Measurements from ENCODE around the gene PIGA. TPM values are rescaled to one million over a fixed set of nuclear protein-coding genes. Genes with fewer than 3 reads are reported as not detected.

PIGA gene, protein sequence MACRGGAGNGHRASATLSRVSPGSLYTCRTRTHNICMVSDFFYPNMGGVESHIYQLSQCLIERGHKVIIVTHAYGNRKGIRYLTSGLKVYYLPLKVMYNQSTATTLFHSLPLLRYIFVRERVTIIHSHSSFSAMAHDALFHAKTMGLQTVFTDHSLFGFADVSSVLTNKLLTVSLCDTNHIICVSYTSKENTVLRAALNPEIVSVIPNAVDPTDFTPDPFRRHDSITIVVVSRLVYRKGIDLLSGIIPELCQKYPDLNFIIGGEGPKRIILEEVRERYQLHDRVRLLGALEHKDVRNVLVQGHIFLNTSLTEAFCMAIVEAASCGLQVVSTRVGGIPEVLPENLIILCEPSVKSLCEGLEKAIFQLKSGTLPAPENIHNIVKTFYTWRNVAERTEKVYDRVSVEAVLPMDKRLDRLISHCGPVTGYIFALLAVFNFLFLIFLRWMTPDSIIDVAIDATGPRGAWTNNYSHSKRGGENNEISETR
- total RNA-seq (10 to 100 TPM; 21.7 to 23.8 TPM), polyA plus RNA-seq (5.6 TPM)

DNA sequence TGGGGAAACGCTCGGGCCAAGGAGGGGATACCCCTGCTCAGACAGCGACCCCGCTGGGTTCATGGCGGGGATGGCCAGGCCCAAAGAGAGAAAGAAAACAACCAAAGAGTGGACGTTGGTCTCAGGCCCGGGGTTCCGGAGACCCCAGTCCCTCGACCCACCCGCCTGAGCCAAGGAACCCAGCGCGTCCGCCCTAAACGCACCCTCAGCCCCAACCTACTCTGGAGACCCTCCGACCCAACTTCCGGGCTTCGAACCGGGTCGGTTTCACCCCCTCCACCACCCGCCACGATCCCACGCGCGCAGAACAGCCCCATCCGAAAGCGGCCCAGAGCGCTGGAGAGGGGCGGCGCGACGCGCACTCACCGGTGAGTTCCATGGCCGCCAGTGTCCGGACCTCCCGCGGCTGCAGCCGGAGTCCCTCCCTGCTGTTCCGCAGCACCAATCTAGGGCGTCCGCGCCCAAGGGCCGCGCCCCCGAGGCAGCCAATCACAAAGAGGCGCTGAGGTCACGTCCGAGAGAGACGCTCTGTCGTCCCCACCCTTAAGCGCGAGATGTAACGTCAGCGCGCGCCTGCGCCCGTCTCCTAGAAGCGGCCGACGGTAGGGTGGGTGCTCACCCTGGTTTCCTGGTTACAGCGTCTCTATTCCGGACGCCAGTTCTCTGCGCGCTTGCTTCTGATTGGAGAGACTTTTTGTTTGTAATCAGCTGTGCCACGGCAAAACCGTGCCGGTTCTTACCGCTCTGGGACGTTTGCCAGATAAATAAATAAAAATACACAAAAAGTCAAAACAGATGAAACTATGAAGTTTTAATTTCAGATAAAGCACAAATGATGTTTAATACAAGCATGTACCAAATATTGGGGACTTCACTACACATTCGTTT, at the start of gene PIGA:
Gene PIGA (minus strand): TSS at position 389 of the 888 bp plus-strand sequence. CDS start 3,593 bp downstream, outside the sequence.
- Mint-ChIP-seq H3K27me3 (peaks cover 11 to 14% of the 10 kb centered on the region in 2 donors), H3K36me3 (peaks cover 0 to 35% (median 0%) of the 10 kb centered on the region in 3 donors), H3K9me3 (no peaks in the 10 kb centered on the region), H3K4me1 (peaks cover 10 to 25% (median 15%) of the 10 kb centered on the region in 3 donors), H3K27ac (peak within 1 kb of the TSS; percentile 93 to 99 (median 96)), H3K4me3 (peak within 1 kb of the TSS; percentile 89 to 95 (median 91))
- no peaks in the 10 kb centered on the region for H3K36me3 ChIP-seq (ENCODE audit: insufficient read depth, low read length)
- ChIA-PET CTCF (no interaction called here), POLR2A (no interaction called here)
- peak within 1 kb of the TSS; percentile 92 for H3K27ac ChIP-seq (ENCODE audit: low read depth, low read length)
- H3K4me3 ChIP-seq (ENCODE audit: low read length), result peak within 1 kb of the TSS; percentile 85
- peak; percentile 83 to 96 (median 89) for DNase-seq
- no peaks in the 10 kb centered on the region for H3K27me3 ChIP-seq (ENCODE audit: insufficient read depth, low read length, poor library complexity, severe bottlenecking)
- H3K9me3 ChIP-seq (ENCODE audit: low read length), result no peaks in the 10 kb centered on the region
- peaks cover 14% of the 10 kb centered on the region for H3K4me1 ChIP-seq (ENCODE audit: insufficient read depth, low read length)

DNA sequence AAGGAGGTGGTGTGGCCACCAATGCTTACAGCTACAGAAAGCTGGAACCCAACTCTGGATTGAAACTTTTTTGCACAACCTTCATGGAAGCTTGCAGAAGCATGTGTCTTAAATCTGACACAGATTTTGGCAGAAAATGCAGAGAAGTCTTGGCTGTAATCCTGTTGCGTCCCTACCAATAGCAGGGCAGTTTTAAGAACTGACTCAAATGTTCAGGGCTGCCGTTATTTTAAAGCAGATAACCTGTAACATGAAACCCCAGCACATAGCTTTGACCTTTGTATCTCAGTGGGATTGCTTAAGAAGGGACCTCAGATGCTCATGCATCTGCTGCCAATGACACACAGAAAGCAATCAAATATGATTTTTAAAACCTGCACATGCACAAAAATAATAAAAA, 49.0 kb upstream of the PIGA start, which contains the start of gene VEGFD:
Gene VEGFD (minus strand): TSS at position 110 of the 400 bp plus-strand sequence. CDS start 467 bp downstream, outside the sequence.
- Mint-ChIP-seq H3K27ac (no peak within 1 kb of the TSS), H3K4me1 (no peaks in the 10 kb centered on the region), H3K27me3 (peaks cover 2 to 5% of the 10 kb centered on the region in 2 donors), H3K36me3 (no peaks in the 10 kb centered on the region), H3K9me3 (no peaks in the 10 kb centered on the region), H3K4me3 (no peak within 1 kb of the TSS)
- H3K4me1 ChIP-seq (ENCODE audit: insufficient read depth, low read length), result no peaks in the 10 kb centered on the region
- no peak for DNase-seq
- ChIA-PET CTCF (no interaction called here), POLR2A (no interaction called here)
- no peaks in the 10 kb centered on the region for H3K36me3 ChIP-seq (ENCODE audit: insufficient read depth, low read length)
- H3K27ac ChIP-seq (ENCODE audit: low read depth, low read length), result no peak within 1 kb of the TSS
- H3K9me3 ChIP-seq (ENCODE audit: low read length), result no peaks in the 10 kb centered on the region
- no peak within 1 kb of the TSS for H3K4me3 ChIP-seq (ENCODE audit: low read length)
- no peaks in the 10 kb centered on the region for H3K27me3 ChIP-seq (ENCODE audit: insufficient read depth, low read length, poor library complexity, severe bottlenecking)

DNA sequence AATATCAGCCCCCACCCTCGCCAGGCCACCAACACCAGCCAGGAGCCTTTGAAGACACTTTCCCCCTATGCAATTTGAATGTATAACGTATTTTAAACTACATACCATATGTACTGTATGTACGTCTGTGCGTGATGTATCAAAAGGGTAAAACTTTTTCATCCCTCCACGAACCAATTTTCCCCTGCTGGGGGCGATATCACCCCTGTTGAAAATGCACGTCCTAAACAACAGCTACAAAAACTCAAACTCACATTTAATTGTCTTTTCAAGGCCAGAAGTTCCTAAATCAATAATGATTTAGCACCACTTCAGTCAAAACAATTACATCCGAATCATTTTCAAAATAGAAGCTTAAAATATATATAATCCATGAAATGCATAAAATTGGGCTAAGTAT, 47.5 kb upstream of the PIGA start:
- no peak for DNase-seq
- no peak overlapping the region for H3K4me3 Mint-ChIP-seq
- Histone ChIP-seq H3K36me3 (ENCODE audit: insufficient read depth, low read length) (no peaks in the 10 kb centered on the region), H3K9me3 (ENCODE audit: low read length) (no peaks in the 10 kb centered on the region), H3K4me3 (ENCODE audit: low read length) (no peak overlapping the region), H3K27me3 (ENCODE audit: insufficient read depth, low read length, poor library complexity, severe bottlenecking) (no peaks in the 10 kb centered on the region), H3K4me1 (ENCODE audit: insufficient read depth, low read length) (no peaks in the 10 kb centered on the region), H3K27ac (ENCODE audit: low read depth, low read length) (no peak overlapping the region)
- no peaks in the 10 kb centered on the region for H3K9me3 Mint-ChIP-seq
- ChIA-PET CTCF (no interaction called here), POLR2A (no interaction called here)
- no peaks in the 10 kb centered on the region for H3K4me1 Mint-ChIP-seq
- H3K27ac Mint-ChIP-seq, result no peak overlapping the region
- peaks cover 2 to 8% of the 10 kb centered on the region in 2 donors for H3K27me3 Mint-ChIP-seq
- no peaks in the 10 kb centered on the region for H3K36me3 Mint-ChIP-seq

DNA sequence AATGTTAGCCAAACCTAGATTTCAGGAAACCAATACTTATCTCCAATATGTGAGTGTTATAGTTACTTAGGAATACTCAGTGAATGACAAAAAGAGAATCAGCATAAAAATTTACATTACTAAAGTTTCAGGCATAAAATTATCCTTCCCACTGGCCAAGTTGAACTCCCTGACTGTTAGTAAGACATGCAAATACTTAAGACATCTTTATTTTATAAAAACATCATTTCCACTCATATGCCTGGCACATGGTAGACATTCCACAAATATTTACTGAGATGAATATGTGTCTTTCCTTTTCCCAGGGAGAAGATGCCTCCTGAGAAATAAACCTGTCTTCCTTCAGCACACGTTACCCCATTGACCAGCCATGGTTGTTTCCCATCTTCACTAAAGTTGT, 41.6 kb upstream of the PIGA start:
- Mint-ChIP-seq H3K27ac (no peak overlapping the region), H3K4me1 (no peaks in the 10 kb centered on the region), H3K27me3 (peaks cover 5 to 10% of the 10 kb centered on the region in 2 donors), H3K36me3 (no peaks in the 10 kb centered on the region), H3K9me3 (no peaks in the 10 kb centered on the region), H3K4me3 (no peak overlapping the region)
- no peak for DNase-seq
- POLR2A ChIA-PET, result no interaction called here
- CTCF ChIA-PET, result no interaction called here
- Histone ChIP-seq H3K36me3 (ENCODE audit: insufficient read depth, low read length) (no peaks in the 10 kb centered on the region), H3K27ac (ENCODE audit: low read depth, low read length) (no peak overlapping the region), H3K4me3 (ENCODE audit: low read length) (no peak overlapping the region), H3K4me1 (ENCODE audit: insufficient read depth, low read length) (no peaks in the 10 kb centered on the region), H3K9me3 (ENCODE audit: low read length) (no peaks in the 10 kb centered on the region), H3K27me3 (ENCODE audit: insufficient read depth, low read length, poor library complexity, severe bottlenecking) (no peaks in the 10 kb centered on the region)

DNA sequence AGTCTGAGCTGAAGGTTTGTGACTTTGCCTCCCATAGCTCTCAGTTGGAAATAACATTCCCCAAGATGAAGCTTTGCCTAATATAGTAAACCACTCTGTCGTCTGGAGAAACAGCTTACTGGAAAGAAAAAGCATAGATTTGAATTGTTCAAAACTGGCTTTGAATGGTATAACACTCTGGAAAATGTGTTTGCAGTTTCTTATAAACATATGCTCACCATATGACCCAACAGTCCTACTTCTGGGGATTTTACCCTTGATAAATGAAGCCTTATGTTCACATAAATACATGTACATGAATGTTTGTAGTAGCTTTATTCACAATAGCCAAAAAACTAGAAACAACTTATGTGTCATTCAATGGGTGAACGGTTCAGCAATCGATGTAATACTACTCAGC, 38.7 kb upstream of the PIGA start:
- no peaks in the 10 kb centered on the region for H3K36me3 Mint-ChIP-seq
- DNase-seq, result no peak
- Histone ChIP-seq H3K27me3 (ENCODE audit: insufficient read depth, low read length, poor library complexity, severe bottlenecking) (no peaks in the 10 kb centered on the region), H3K4me1 (ENCODE audit: insufficient read depth, low read length) (no peaks in the 10 kb centered on the region), H3K4me3 (ENCODE audit: low read length) (no peak overlapping the region), H3K27ac (ENCODE audit: low read depth, low read length) (no peak overlapping the region), H3K36me3 (ENCODE audit: insufficient read depth, low read length) (no peaks in the 10 kb centered on the region), H3K9me3 (ENCODE audit: low read length) (no peaks in the 10 kb centered on the region)
- no peak overlapping the region for H3K4me3 Mint-ChIP-seq
- ChIA-PET CTCF (no interaction called here), POLR2A (interaction anchor here (0.6 kb wide), 1 partner anchor 168 kb away, joined by 4 read pairs; no protein-coding TSS in a partner anchor)
- no peaks in the 10 kb centered on the region for H3K9me3 Mint-ChIP-seq
- H3K27ac Mint-ChIP-seq, result no peak overlapping the region
- H3K4me1 Mint-ChIP-seq, result no peaks in the 10 kb centered on the region
- H3K27me3 Mint-ChIP-seq, result peaks cover 7 to 14% of the 10 kb centered on the region in 2 donors

DNA sequence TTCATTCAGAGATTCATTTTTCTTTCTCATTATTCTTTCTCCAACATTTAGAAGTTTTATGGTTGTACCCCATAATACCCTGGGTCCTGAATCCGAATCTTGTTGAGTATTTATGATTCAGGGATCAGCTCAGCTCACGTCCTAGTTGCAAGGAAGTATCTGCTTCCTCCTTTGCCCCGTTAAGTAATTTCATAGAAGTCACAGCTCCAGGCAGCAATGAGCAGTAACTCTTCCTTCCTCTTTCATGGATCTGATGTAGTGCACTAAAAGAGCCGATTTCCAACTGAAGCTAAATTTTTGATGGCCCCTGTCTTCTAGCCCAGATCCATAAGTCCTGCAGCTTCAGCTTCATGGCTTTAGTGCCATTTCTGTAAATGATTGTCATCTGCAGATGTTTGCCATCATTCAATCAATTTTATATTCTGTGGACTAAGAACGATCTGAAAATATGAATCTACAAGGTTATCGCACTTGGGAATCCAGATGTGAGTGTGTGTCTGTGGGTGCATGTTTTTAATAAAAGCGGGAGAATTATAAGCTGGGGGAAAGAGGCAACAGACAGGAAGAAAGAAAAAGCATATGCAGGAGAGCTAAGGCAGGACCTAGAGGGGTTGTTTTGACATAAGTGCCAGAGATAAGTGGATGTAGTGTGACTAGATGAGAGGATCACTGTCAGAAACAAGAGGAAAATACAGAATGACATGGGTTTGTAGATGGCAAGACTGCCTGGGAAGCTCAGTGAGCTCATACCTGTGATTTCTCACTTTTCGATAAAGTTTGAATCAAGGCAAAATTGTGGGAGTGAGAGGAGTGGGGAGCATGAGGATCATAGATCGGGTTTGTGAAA, 31.4 kb upstream of the PIGA start:
- Mint-ChIP-seq H3K4me1 (no peaks in the 10 kb centered on the region), H3K27me3 (peaks cover 13 to 24% of the 10 kb centered on the region in 2 donors), H3K36me3 (no peaks in the 10 kb centered on the region), H3K9me3 (no peaks in the 10 kb centered on the region), H3K27ac (peak overlapping the region in 1 of 8 donors; percentile 0), H3K4me3 (no peak overlapping the region)
- Histone ChIP-seq H3K9me3 (ENCODE audit: low read length) (no peaks in the 10 kb centered on the region), H3K27ac (ENCODE audit: low read depth, low read length) (no peak overlapping the region), H3K4me1 (ENCODE audit: insufficient read depth, low read length) (no peaks in the 10 kb centered on the region), H3K4me3 (ENCODE audit: low read length) (no peak overlapping the region), H3K27me3 (ENCODE audit: insufficient read depth, low read length, poor library complexity, severe bottlenecking) (no peaks in the 10 kb centered on the region), H3K36me3 (ENCODE audit: insufficient read depth, low read length) (no peaks in the 10 kb centered on the region)
- ChIA-PET POLR2A (no interaction called here), CTCF (no interaction called here)
- no peak for DNase-seq

DNA sequence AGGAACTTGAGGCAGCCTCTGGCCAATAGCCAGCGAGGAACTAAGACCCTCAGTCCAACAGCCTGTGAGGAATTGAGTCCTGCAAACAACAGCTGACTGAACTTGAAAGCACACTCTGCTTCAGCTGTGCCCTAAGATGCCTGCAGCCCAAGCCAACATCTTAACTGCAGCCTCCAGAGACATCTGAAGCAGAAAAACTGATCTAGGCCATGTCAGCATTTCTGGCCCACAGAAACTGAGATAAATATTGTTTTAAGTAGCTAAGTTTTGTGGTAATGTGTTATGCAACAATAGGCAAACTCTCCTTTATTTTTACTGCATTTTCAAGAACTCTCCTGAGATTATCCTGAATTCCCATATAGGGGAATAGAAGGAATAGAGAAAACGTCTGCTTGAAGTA, 24.4 kb upstream of the PIGA start:
- no peaks in the 10 kb centered on the region for H3K36me3 Mint-ChIP-seq
- H3K27me3 Mint-ChIP-seq, result peaks cover 10 to 13% of the 10 kb centered on the region in 2 donors
- Histone ChIP-seq H3K36me3 (ENCODE audit: insufficient read depth, low read length) (no peaks in the 10 kb centered on the region), H3K4me1 (ENCODE audit: insufficient read depth, low read length) (no peaks in the 10 kb centered on the region), H3K4me3 (ENCODE audit: low read length) (no peak overlapping the region), H3K27ac (ENCODE audit: low read depth, low read length) (no peak overlapping the region), H3K9me3 (ENCODE audit: low read length) (no peaks in the 10 kb centered on the region), H3K27me3 (ENCODE audit: insufficient read depth, low read length, poor library complexity, severe bottlenecking) (no peaks in the 10 kb centered on the region)
- POLR2A ChIA-PET, result no interaction called here
- H3K4me1 Mint-ChIP-seq, result no peaks in the 10 kb centered on the region
- H3K9me3 Mint-ChIP-seq, result no peaks in the 10 kb centered on the region
- DNase-seq, result no peak
- H3K4me3 Mint-ChIP-seq, result no peak overlapping the region
- H3K27ac Mint-ChIP-seq, result no peak overlapping the region
- CTCF ChIA-PET, result no interaction called here
